NCI-H1694 treated with DMSO at 0.1 percent for 48 hours (cell line): ENCODE results near the gene OAS1.
"Not testable (repeated sequence)": the region's sequence is repeated elsewhere in the genome, so short reads cannot be mapped to it uniquely, and the experiment has no call there.

ENCODE experiments used
- DNase-seq: peaks from one replicate; lab custom pipeline; 2025; lab: John Stamatoyannopoulos, UW

OAS1 gene

DNA sequence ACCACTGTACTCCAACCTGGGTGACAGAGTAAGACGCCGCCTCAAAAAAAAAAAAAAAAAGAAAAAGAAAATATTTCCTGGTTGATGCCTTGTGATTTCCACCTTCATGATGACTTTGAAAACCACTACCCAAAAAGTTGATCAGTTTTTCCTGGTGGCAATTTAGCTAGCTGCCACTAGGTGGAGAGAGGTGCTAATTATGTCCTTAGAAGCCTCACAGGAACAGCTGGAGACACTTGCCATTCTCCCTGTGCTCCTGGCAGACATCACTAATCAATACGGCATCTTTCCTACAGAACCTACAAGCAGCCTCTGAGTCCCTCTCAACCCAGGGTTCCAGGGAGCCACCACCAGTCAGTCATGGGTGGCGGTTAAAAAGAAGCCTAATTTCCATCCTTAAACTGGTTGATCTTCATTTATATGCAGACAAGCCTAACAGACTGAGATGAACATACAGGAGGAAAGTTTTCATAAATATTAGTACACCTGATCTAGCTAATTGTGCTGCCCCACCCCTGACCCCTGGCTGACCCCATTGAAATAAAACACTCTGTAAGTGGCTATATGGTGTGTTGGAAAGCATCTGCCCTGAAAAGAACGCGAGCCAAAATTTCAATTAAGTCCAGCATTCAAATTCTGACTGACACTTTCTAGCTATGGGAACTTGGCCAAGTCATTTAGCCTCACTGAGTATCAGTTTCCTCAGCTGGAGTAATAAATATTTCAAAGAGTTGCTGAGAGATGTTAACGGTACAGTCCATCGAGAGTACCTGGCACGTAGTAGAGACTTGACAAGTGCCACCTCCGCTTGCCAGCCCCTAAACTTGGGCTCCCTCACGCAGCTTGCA, 6.2 kb upstream of the OAS1 start:
- DNase-seq: peak; percentile 39

GRCh38 chr12:112901271-112901670, 5.5 kb upstream of the OAS1 start:
- no peak for DNase-seq

DNA sequence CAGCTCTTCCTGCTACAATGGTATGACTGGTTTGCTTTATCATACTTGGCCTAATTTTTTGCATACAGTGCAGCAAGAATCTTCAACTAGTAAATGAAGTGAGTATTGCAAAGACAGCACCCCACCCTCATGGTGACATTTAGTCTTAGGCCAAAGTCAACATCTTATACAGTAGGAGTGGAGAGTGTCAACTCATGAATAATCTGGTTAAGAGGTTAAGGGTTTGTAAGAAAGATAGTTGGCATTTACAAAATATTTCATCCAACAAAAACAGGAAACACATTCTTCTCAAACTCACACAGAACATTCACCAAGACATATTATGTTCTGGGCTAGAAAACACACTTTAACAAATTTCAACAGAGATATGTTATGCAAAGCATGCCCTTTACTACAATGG, 2.2 kb upstream of the OAS1 start:
- DNase-seq: no peak

DNA sequence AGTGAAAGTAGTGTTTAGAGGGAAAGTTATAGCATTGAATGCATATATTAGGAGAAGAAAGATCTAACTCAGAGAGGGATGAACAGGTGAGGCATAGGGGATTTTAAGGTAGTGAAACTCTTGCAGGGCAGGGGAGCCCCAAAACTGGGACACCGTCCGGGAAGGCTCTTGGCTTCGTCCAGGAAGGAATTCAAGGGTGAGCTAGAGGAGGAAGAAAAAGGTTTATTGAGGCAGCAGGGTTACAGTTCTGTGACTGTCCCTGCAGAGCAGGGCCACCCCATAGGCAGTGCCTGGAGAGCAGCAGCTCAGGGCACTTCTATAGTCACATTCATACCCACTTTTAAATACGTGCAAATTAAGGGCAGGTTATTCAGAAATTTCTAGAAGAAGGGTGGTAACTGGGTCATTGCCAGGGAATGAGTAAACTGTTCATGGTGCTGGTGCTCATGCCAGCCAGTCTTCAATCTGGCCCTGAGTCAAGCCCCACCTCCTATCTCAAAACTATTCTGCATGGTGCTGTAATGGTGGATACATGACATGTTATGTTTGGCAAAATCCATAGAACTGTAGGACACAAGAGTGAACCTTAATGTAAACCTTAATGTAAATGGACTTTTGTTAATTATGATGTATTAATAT, 1.2 kb upstream of the OAS1 start:
- DNase-seq: no peak

DNA sequence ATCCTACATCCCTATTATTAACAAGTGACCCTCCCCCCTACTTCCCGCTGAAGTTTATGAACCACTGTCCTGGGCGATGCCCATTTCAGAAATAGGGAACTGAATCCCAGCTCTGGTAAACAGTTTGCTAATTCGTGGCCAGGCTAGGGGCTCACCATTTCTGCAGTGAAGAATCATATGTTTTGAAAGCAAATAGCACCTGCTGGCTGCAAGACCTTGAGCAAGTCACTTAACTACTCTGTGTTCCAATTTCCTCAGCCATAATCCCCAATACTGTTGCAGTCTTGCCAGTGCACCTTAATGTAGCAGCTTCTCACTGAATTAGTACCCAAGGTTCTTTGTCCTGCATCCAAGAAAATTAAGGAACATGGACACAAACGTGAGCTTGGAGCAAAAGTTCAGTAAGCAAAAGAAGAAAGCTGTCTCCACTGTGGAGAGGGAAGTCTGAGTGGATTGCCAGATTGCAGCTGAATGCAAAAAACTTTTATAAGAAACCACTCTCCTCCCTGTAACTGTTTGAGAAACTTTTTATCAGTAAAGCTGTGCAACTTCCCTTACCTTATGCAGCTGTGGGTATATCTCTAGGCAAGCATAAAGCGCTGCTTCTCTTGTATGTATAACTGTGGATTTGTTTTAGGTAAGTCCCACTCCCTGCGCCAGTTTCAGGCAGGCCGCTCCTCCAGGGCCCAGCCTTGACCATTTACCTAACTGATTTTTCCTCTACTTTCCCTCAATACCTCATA, 824 bp downstream of the OAS1 start:
- no peak for DNase-seq

DNA sequence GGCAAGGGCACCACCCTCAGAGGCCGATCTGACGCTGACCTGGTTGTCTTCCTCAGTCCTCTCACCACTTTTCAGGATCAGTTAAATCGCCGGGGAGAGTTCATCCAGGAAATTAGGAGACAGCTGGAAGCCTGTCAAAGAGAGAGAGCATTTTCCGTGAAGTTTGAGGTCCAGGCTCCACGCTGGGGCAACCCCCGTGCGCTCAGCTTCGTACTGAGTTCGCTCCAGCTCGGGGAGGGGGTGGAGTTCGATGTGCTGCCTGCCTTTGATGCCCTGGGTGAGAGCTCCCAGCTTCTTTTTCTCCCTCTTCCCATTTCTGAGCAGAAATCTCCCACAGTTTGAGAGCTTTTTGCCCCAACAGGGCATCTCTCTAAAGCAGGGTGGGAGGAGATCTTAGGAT, 1.8 kb downstream of the OAS1 start:
- DNase-seq: no peak

- DNase-seq: no peak
These were observed 2.9 kb downstream of the OAS1 start for GRCh38 chr12:112909693-112910092.

DNA sequence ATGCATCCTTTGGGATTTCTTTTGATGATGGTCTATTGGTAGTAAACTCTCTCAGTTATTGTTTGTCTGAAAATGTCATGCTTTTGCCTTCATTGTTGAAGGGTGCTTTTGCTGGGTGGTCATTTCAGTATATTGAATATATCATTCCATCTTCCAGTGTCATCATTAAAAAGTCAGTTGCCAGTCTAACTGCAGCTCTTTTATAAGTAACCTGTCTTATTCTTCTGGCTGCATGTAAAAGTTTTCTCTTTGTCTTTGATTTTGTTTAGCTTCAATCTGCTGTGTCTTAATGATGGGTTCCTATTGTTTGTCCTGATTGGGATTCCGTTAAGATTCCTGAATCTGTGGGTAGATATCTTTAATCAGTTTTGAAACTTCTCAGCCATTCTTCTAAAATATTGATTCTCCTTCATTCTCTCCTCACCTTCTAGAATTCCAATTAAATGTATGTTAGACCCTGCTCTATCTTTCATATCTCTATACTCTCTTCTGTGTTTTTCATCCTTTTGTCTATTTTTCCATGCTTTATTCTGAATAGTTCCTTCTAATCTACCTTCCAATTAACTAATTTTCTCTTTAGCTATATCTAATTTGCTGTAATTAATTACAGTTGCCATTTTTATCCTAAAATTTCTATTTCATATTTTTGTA, 6.4 kb downstream of the OAS1 start:
- DNase-seq: no peak

DNA sequence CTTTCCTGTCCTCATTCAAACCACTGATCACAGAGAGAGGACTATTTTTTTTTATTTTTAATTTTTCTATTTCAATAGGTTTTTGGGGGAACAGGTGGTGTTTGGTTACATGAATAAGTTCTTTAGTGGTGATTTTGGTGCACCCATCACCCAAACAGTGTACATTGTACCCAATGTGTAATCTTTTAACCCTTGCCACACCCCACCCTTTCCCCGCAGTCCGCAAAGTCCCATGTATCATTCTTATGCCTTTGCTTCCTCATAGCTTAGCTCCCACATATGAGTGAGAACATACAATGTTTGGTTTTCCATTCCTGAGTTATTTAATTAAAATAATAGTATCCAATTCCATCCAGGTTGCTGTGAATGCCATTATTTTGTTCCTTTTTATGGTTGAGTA, 7.1 kb downstream of the OAS1 start:
- not testable (repeated sequence) for DNase-seq

DNA sequence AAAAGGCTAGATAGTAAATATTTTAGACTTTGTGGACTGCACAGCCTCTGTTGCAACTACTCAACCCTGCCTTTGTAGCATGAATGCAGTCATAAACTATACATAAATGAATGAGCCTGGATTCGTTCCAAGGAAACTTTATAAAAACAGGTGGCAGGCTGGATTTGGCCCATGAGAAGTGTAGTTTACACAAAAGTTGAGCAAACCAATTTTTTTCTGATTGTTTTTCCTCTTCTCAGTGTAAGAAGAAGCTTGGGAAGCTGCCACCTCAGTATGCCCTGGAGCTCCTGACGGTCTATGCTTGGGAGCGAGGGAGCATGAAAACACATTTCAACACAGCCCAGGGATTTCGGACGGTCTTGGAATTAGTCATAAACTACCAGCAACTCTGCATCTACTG, 9.5 kb downstream of the OAS1 start:
- DNase-seq: no peak

DNA sequence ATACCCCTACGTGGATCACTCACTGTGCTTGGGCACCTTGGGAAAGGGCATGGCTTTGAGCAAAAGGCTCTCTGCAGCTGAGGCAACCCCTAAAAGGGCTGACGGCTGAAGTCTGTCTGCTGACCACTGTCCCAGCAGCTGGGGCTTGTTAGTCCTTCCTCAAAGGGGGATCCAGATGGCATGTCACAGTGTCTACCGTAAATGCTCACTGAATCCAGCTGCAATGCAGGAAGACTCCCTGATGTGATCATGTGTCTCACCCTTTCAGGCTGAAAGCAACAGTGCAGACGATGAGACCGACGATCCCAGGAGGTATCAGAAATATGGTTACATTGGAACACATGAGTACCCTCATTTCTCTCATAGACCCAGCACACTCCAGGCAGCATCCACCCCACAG, 12.4 kb downstream of the OAS1 start:
- DNase-seq: no peak

DNA sequence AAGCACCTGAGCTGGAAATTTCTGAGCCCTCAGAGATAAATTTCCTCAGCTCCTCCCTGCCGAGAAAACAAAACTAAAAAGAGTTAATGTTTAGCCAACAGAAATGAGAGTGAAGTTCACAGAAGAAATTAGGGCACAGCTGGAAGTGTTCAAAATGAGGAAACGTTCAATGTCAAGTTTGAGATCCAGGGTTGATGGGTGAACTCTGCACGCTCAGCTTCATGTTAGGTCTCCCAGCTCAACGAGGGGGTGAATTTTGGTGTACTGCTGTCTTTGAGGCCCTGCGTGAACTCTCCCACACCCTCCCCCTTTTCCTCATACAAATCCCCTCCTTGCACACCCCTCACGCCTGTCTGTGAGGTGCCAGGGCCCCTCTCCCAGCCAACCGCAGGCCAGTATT, 18.2 kb downstream of the OAS1 start:
- no peak for DNase-seq

- not testable (repeated sequence) for DNase-seq
These were observed 19.8 kb downstream of the OAS1 start for GRCh38 chr12:112926416-112927033.

DNA sequence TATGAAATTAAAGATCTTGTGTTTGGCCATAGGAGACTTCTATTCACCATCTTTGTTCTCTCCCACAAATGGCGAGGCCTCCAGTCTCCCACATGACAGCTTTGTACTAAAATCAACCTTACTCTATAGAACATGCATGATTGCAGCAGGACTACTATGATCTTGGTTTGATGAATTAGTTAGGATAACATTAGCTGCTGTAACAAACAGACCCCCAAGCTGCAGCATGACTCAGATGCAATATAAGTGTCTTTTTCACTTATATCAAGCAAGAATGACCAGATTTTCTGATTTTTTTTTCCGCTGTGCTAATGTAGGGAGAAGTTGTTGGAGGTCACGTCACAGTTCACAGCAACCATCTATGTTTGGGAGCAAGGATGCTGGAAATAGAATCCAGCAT, 20.7 kb downstream of the OAS1 start:
- no peak for DNase-seq

DNA sequence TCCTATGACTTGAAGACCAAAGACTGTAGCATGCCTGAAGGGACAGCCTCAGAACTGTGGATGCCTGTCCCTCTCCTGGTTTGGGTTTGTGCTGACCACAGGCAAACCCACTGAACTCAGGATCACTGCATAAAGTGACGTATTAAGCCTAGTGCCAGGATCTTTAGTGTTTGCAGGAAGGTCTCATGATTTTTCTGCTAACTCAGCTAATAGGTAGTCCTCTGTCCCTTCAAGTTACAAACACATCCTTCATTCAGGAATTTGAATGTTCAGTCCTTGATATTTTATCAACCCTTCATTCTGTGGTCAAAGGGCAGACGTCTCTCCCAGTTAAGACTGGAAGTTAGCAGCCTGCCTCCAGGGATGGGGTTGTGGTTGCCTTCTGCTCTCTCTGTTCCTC, 21.2 kb downstream of the OAS1 start:
- no peak for DNase-seq

DNA sequence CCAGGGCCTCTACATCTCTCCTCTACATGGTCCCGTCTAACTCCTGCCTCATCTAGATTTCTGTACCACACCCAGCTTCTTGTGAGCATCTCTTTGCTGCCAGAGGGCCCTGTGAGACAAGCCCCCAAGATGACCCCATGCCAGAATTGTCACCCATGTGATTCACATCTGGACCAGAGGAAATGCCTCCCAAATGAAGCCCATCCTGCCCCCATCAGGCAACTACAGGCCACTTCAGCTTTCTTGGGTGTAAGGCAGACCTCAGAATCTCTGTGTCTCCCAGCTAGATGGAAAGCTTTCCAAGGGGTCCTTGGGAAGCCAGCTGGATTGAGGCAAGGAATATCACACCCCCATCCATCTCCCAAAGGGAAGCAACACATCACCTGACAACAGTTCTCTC, 22.2 kb downstream of the OAS1 start:
- DNase-seq: no peak

GRCh38 chr12:112929715-112930114, 23.0 kb downstream of the OAS1 start:
- DNase-seq: no peak

DNA sequence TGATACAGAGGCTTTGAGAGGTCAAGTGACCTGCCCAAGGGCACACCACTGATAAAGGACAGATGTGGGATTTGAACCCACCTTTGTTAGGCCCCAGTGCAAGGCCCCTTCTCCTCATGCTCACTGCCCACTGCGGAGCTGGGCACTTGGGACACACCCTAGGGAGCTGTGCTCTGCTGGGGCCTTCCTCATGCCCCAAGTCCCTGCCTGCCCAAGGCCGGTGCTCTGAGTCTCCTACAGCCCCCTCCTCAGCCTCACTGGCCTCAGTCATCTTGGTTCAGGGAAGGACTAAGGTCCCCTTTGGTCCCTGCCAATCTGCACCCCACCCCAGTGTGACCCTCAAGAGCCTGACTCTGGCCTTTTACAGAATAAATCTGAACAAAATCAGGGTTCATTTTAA, 23.6 kb downstream of the OAS1 start:
- no peak for DNase-seq

GRCh38 chr12:112932485-112933128, 25.8 kb downstream of the OAS1 start:
- DNase-seq: no peak

DNA sequence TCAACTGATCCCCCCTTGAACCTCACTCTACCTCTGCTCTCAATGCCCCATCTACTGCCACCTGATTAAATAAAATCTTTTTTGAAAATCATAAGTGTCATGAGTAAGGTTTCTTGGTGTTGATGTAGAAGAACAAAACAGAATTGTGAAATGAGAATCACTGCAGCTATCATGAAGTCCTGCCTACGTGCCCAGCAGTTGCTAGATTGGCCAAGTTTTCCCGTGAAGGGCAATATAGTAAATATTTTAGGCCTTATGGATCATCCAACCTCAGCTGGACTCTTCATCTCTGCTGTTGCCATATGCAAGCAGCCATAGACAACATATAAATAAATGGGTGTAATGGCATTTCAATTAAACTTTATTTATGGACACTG, 26.4 kb downstream of the OAS1 start:
- no peak for DNase-seq

- DNase-seq: no peak
These were observed 29.5 kb downstream of the OAS1 start for GRCh38 chr12:112936264-112936663.

GRCh38 chr12:112936927-112937326, 30.2 kb downstream of the OAS1 start:
- no peak for DNase-seq
